Measurements from ENCODE around the gene CARMIL1.
"Not testable (repeated sequence)": the region's sequence is repeated elsewhere in the genome, so short reads cannot be mapped to it uniquely, and the experiment has no call there.

GRCh38 chr6:25382476-25382875 lies 103.3 kb downstream of the CARMIL1 start:
- TF ChIP-seq, protein P1, sequence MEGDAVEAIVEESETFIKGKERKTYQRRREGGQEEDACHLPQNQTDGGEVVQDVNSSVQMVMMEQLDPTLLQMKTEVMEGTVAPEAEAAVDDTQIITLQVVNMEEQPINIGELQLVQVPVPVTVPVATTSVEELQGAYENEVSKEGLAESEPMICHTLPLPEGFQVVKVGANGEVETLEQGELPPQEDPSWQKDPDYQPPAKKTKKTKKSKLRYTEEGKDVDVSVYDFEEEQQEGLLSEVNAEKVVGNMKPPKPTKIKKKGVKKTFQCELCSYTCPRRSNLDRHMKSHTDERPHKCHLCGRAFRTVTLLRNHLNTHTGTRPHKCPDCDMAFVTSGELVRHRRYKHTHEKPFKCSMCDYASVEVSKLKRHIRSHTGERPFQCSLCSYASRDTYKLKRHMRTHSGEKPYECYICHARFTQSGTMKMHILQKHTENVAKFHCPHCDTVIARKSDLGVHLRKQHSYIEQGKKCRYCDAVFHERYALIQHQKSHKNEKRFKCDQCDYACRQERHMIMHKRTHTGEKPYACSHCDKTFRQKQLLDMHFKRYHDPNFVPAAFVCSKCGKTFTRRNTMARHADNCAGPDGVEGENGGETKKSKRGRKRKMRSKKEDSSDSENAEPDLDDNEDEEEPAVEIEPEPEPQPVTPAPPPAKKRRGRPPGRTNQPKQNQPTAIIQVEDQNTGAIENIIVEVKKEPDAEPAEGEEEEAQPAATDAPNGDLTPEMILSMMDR (IDR thresholded peaks at IDR 0.05): not testable (repeated sequence)
- TF ChIP-seq POLR2A (IDR thresholded peaks at IDR 0.05): not testable (repeated sequence)
